ENCODE measurements around the gene SLC44A3. TPM values are rescaled to one million over a fixed set of nuclear protein-coding genes. Genes with fewer than 3 reads are reported as not detected.

SLC44A3 gene
- polyA plus RNA-seq, 3 donors = not detected

DNA sequence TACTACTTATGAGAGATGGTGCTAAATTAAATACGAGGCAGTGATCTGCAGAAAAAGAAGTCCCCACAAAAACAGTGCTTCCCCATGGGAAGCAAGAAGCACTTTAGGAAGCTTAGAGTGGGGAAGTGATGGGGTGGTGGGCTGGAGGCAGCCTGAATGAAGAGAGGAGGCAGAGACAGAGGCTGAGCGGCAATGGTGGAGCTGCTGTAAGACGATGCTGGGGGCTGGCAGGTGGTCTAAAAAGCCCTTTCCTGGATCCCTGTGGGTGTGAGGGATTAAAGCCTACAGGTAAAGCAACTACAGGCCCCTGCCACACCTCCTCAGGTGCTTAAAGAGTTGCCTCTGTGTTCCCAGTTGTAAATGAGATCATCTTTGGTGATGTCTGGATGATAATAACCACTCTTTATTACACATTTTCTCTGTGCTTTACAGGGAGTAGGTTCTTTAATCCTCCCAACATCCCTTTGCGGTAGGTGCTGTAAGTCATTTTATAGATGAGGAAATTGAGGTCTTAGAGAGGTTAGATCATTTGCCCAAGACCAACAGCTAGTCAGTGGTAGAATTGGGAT is 67.5 kb downstream of the SLC44A3 start:
- Histone ChIP-seq H3K4me2 (replicated peaks; ENCODE audit: extremely low read depth, low read length, poor library complexity, severe bottlenecking) (no peak overlapping the region), H3K79me2 (ENCODE audit: insufficient read depth, low read length) (no peaks in the 10 kb centered on the region), H3K4me1 (ENCODE audit: control insufficient read depth in 1 of 2, insufficient read depth in 2 of 2, low read length in 2 of 2) (no peaks in the 10 kb centered on the region), H2AFZ (ENCODE audit: insufficient read depth, low read depth, low read length, poor library complexity, severe bottlenecking) (no peak overlapping the region), H3K9ac (ENCODE audit: insufficient read depth, low read length, poor library complexity, severe bottlenecking) (no peak overlapping the region), H4K20me1 (ENCODE audit: insufficient read depth, low read length) (no peaks in the 10 kb centered on the region), H3K27ac (ENCODE audit: low read depth in 1 of 2, low read length in 2 of 2) (no peak overlapping the region), H3K9me3 (replicated peaks in 1 of 2; ENCODE audit: control insufficient read depth in 1 of 2, insufficient read depth in 1 of 2, low read length in 2 of 2) (no peaks in the 10 kb centered on the region), H3K36me3 (replicated peaks in 1 of 2; ENCODE audit: control insufficient read depth in 1 of 2, insufficient read depth in 2 of 2, low read length in 2 of 2) (no peaks in the 10 kb centered on the region), H3K27me3 (ENCODE audit: control insufficient read depth in 2 of 2, insufficient read depth in 2 of 2, low read length in 2 of 2) (no peaks in the 10 kb centered on the region), H3K4me3 (replicated peaks in 1 of 3; ENCODE audit: low read depth in 2 of 3, low read length in 3 of 3) (no peak overlapping the region)
- Mint-ChIP-seq H3K4me1 (peaks cover 9% of the 10 kb centered on the region), H3K27ac (no peak overlapping the region), H3K36me3 (no peaks in the 10 kb centered on the region), H3K27me3 (ENCODE audit: low read depth in 3 of 3) (peaks cover 1 to 6% (median 2%) of the 10 kb centered on the region in 3 donors), H3K4me3 (no peak overlapping the region), H3K9me3 (no peaks in the 10 kb centered on the region)
- DNase-seq = no peak
- WGBS (ENCODE audit: insufficient coverage) = 100% methylated on average over 1 of the region's 4 CpGs
- TF ChIP-seq CTCF (IDR thresholded peaks at IDR 0.05) = no peak
- intact Hi-C loops (cut with micrococcal nuclease) = no loop called here

DNA sequence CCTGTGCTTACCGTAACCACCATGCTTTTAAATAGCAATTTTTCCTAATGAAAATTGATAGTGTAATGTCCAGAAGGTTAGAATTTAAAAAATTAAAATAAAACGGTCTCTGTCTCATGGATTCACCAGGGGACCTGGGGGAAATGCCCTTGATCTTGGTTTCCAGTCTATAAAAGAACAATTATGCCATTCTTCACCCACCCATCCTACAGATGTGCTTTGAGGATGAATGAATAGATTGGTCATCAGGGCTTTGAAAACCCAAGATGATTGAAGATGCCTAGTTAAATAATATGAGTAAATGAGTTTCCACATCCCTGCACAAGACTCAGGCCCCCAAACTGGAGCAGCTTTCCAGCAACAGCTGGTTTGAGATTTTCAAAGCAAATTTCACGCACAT is 68.0 kb downstream of the SLC44A3 start:
- Histone ChIP-seq H4K20me1 (ENCODE audit: insufficient read depth, low read length) (no peaks in the 10 kb centered on the region), H3K4me2 (replicated peaks; ENCODE audit: extremely low read depth, low read length, poor library complexity, severe bottlenecking) (no peak overlapping the region), H3K27ac (ENCODE audit: low read depth in 1 of 2, low read length in 2 of 2) (no peak overlapping the region), H3K9me3 (replicated peaks in 1 of 2; ENCODE audit: control insufficient read depth in 1 of 2, insufficient read depth in 1 of 2, low read length in 2 of 2) (no peaks in the 10 kb centered on the region), H3K4me1 (ENCODE audit: control insufficient read depth in 1 of 2, insufficient read depth in 2 of 2, low read length in 2 of 2) (no peaks in the 10 kb centered on the region), H3K36me3 (replicated peaks in 1 of 2; ENCODE audit: control insufficient read depth in 1 of 2, insufficient read depth in 2 of 2, low read length in 2 of 2) (no peaks in the 10 kb centered on the region), H3K9ac (ENCODE audit: insufficient read depth, low read length, poor library complexity, severe bottlenecking) (no peak overlapping the region), H3K79me2 (ENCODE audit: insufficient read depth, low read length) (no peaks in the 10 kb centered on the region), H3K27me3 (ENCODE audit: control insufficient read depth in 2 of 2, insufficient read depth in 2 of 2, low read length in 2 of 2) (no peaks in the 10 kb centered on the region), H2AFZ (ENCODE audit: insufficient read depth, low read depth, low read length, poor library complexity, severe bottlenecking) (no peak overlapping the region), H3K4me3 (replicated peaks in 1 of 3; ENCODE audit: low read depth in 2 of 3, low read length in 3 of 3) (no peak overlapping the region)
- peaks cover 7% of the 10 kb centered on the region for H3K4me1 Mint-ChIP-seq
- intact Hi-C loops (cut with micrococcal nuclease) = no loop called here
- H3K27ac Mint-ChIP-seq = no peak overlapping the region
- H3K4me3 Mint-ChIP-seq = no peak overlapping the region
- peaks cover 1 to 7% (median 2%) of the 10 kb centered on the region in 3 donors for H3K27me3 Mint-ChIP-seq (ENCODE audit: low read depth in 3 of 3)
- 100% methylated on average over 1 of the region's 3 CpGs for WGBS (ENCODE audit: insufficient coverage)
- H3K9me3 Mint-ChIP-seq = no peaks in the 10 kb centered on the region
- no peaks in the 10 kb centered on the region for H3K36me3 Mint-ChIP-seq
- TF ChIP-seq CTCF (IDR thresholded peaks at IDR 0.05) = no peak
- no peak for DNase-seq
